Chondrocyte (in vitro differentiated cells): ENCODE data around the gene SF3B2. TPM values are rescaled to one million over a fixed set of nuclear protein-coding genes. Genes with fewer than 3 reads are reported as not detected.

ENCODE experiments used
- DNase-seq: peaks from one replicate; pipeline ENCODE4 v3.0.0; 2021; ENCODE audit warnings: mixed read lengths, low spot score
- H3K27ac Mint-ChIP-seq: one replicate; pipeline ENCODE4 v1.8.0; 2021; ENCODE audit warnings: mild to moderate bottlenecking, moderate library complexity, mixed read lengths; ENCODE audit not compliant: unreplicated experiment
- H3K27me3 Mint-ChIP-seq: 2 replicates; pipeline ENCODE4 v1.8.0; 2021; ENCODE audit warnings: low read depth, mixed read lengths
- H3K36me3 Mint-ChIP-seq: 2 replicates; pipeline ENCODE4 v1.8.0; 2021; ENCODE audit warnings: low read depth, mixed read lengths
- H3K4me1 Mint-ChIP-seq: 2 replicates; pipeline ENCODE4 v1.8.0; 2021; ENCODE audit warnings: low read depth, mild to moderate bottlenecking, mixed read lengths
- H3K4me3 Mint-ChIP-seq: one replicate; pipeline ENCODE4 v1.8.0; 2021; ENCODE audit warnings: mild to moderate bottlenecking, moderate library complexity, mixed read lengths; ENCODE audit not compliant: unreplicated experiment
- H3K9me3 Mint-ChIP-seq: 2 replicates; pipeline ENCODE4 v1.8.0; 2021; ENCODE audit warnings: low read depth, mixed read lengths
- CTCF ChIP-seq: fragments of 200-600 bp; sonication (generic); IDR thresholded peaks from 2 replicates; pipeline ENCODE4 v1.5.0; 2021; ENCODE audit warnings: antibody characterized with exemption, mild to moderate bottlenecking, moderate library complexity
- total RNA-seq: library from RNA; stranded (reverse); gene quantifications from 3 replicates; pipeline ENCODE4 v1.2.1, GENCODE V29; 2021

The SF3B2 gene
- total RNA-seq, 1 donor from 2014 or later, result 142 TPM

GRCh38 chr11:66048547-66049323 is 3.4 kb upstream of the SF3B2 start, which contains the start of gene GAL3ST3:
TSS of gene GAL3ST3 (minus strand) at chr11:66049161. CDS start at chr11:66045415, 3,746 bp downstream.
- Mint-ChIP-seq H3K27me3 (no peaks in the 10 kb centered on the region), H3K9me3 (no peaks in the 10 kb centered on the region), H3K4me1 (peaks cover 46% of the 10 kb centered on the region), H3K36me3 (peaks cover 5% of the 10 kb centered on the region), H3K27ac (peak within 1 kb of the TSS; percentile 45), H3K4me3 (peak within 1 kb of the TSS; percentile 47)
- peak; percentile 77 for DNase-seq
- TF ChIP-seq CTCF, result no peak

DNA sequence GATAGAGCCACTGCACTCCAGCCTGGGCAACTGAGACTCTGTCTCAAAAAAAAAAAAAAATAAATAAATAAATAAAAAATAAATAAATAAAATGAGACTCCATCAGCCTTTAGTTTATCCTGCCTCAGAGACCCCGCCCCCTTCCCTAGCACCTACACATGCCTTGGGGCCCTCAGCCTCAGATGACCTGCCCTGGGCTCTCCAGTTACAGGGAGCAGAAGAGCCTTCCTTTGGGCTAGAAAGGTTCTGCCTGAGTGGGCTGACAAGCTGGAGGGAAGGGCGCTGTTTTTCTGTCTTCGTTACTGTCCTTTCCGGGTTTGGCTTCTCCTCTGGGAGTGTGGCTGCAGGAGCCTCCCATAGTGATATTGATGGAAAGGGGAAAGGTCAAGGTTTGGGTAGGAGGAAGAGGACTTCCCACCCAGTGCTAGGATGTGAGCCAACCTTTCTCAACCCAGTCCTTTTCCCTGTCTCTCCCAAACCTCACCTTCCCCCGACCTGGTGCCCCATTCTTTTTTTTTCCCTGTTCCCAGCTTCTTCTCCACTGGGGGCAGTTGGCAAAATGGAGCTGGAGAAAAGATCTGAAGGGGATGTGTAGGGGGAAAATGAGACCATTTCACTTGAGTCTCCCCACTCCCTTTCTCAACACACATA is 1.5 kb upstream of the SF3B2 start:
- H3K27me3 Mint-ChIP-seq, result no peaks in the 10 kb centered on the region
- H3K27ac Mint-ChIP-seq, result peak overlapping the region; percentile 86
- H3K36me3 Mint-ChIP-seq, result peaks cover 12% of the 10 kb centered on the region
- peak; percentile 18 for DNase-seq
- no peaks in the 10 kb centered on the region for H3K9me3 Mint-ChIP-seq
- no peak for TF ChIP-seq CTCF
- H3K4me1 Mint-ChIP-seq, result peaks cover 52% of the 10 kb centered on the region
- H3K4me3 Mint-ChIP-seq, result peak overlapping the region; percentile 99

DNA sequence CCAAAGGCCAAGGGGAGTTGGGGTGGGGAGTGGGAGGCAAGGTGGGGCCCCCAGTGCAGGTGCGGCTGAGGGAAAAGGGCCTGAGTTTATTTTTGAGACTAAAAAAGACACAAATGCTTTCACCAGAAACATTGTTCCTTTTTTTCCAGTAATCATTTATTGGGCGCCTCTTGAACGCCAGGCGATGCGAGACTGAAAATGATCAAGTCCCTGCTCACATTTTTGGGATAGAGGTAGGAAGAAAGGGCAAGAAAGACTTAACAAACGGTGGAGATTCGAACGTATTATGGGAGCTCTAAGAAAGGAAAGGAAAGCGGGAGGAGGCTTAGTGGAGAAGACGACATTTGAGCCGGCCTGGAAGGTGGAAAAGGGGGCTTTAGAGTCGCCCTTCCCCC is 796 bp upstream of the SF3B2 start:
- peak; percentile 17 for DNase-seq
- Mint-ChIP-seq H3K27me3 (no peaks in the 10 kb centered on the region), H3K4me1 (peaks cover 52% of the 10 kb centered on the region), H3K36me3 (peaks cover 12% of the 10 kb centered on the region), H3K9me3 (no peaks in the 10 kb centered on the region), H3K27ac (peak overlapping the region; percentile 86), H3K4me3 (peak overlapping the region; percentile 99)
- no peak for TF ChIP-seq CTCF

GRCh38 chr11:66052664-66052982 is 459 bp downstream of the SF3B2 start:
- Mint-ChIP-seq H3K27me3 (no peaks in the 10 kb centered on the region), H3K27ac (peak overlapping the region; percentile 99), H3K4me1 (peaks cover 46% of the 10 kb centered on the region), H3K9me3 (no peaks in the 10 kb centered on the region), H3K4me3 (peak overlapping the region; percentile 99), H3K36me3 (peaks cover 17% of the 10 kb centered on the region)
- no peak for TF ChIP-seq CTCF
- peak; percentile 21 for DNase-seq

GRCh38 chr11:66055021-66055420 is 2.9 kb downstream of the SF3B2 start:
- H3K4me3 Mint-ChIP-seq, result no peak overlapping the region
- H3K27me3 Mint-ChIP-seq, result no peaks in the 10 kb centered on the region
- DNase-seq, result peak; percentile 50
- H3K9me3 Mint-ChIP-seq, result no peaks in the 10 kb centered on the region
- peaks cover 31% of the 10 kb centered on the region for H3K4me1 Mint-ChIP-seq
- no peak for TF ChIP-seq CTCF
- peaks cover 30% of the 10 kb centered on the region for H3K36me3 Mint-ChIP-seq
- peak overlapping the region; percentile 57 for H3K27ac Mint-ChIP-seq
